HG03571 (cell line): Measurements from ENCODE around the gene ANLN.
"Not testable (repeated sequence)": the region's sequence is repeated elsewhere in the genome, so short reads cannot be mapped to it uniquely, and the experiment has no call there.

Source experiments
- ATAC-seq: cut with Tn5 transposase; IDR thresholded peaks from one replicate; pipeline ENCODE4 v1.9.1; 2021; ENCODE audit not compliant: unreplicated experiment

ANLN gene

DNA sequence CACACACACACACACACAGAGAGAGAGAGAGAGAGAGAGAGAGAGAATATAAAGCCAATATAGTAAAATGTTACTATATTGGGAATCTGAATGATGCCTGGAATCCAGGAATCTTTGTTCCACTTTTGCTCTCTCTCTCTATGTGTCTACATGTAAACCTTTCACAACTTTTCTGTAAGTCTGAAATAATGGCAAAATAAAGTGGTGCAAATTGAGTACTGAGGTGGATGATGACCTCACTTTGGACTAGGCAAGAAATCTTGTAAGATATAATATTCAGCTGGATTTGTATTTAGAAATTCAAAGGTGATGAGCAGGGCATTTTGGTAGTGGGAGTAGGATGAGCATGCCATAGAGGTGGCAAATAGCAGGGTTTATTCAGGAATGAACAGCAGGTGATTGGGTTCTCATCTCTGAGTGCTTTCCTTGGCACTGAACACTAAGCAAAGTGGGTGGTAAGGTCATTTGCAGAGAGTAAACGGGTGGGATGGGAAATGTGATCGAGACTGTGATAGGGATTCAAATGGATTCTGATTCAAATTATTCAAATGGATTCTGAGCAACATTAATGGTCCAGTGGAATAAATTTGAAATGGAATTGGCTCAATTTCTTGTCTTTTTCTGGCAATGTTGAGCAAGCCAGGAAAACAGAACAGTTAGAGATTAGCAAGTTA is 9.7 kb upstream of the ANLN start:
- ATAC-seq = no peak

DNA sequence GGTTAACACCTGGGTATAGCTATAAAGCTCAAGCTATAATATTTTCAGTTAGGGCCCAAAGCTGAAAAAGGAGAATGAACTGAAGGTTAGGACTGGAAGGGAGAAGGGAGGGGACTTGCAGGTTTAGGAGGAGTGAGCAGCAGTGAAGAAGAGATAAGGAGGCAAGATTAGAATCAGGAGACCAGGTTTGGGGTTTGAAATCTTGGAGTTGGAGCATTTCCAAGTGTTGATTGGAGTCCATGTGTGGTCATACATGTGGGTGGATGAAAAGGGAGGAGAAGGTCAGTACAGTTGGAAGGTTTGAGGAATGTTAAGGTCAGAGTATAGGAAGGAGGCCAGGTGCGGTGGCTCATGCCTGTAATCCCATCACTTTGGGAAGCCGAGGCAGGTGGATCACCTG is 8.6 kb upstream of the ANLN start:
- no peak for ATAC-seq

DNA sequence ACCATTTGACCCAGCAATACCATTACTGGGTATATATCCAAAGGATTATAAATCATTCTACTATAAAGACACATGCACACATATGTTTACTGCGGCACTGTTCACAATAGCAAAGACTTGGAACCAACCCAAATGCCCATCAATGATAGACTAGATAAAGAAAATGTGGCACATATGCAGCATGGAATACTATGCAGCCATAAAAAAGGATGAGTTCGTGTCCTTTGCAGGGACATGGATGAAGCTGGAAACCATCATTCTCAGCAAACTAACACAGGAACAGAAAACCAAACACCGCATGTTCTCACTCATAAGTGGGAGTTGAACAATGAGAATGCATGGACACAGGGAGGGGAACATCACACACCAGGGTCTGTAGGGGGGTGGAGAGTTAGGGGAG is 6.4 kb upstream of the ANLN start:
- not testable (repeated sequence) for ATAC-seq

DNA sequence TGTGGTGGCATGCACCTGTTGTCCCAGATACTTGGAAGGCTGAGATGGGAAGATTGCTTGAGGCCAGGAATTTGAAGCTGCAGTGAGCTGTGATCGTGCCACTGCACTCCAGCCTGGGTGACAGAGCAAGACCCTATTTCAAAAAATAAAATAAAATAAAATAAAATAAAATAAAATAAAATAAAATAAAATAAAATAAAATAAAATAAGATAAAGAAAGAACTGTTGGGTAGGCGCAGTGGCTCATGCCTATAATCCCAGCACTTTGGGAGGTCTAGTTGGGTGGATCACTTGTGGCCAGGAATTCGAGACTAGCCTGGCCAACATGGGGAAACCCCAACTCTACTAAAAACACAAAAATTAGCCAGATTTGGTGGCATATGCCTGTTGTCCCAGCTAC is 4.0 kb upstream of the ANLN start:
- not testable (repeated sequence) for ATAC-seq

DNA sequence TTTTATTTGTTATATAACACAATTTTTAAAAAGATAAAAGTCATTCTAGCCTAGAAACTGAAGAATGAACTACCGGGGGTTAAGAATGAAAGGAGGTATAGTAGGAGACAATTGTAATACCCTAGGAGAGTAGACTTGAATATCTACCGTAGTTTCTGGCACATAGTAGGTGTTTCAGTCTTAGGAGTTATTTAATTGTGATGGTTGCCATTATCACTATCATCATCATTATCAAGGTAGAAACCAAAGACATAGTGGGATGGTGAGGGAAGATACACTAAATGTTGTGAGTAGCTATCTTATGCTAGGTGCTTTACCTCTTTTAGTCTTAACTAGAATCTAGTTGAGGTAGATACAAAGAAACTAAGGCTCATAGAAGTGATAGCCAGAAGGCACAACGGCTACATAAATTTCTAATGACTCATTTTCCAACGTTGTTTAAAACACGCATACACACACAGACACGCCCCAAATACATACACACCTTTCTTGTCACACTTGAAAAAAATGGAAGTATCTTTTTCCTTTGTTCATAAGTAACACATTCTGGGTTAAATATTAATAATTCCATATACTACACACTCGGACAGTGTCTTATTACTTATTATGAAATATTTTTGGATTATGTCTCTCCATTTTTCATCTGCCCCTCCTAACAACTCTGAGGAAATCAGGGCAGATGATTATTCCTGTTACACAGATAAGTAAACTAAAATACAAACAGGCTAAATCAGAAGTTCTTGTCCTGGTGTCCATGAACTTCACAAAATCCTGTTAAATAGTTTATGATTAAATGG is 2.0 kb upstream of the ANLN start:
- no peak for ATAC-seq

- no peak for ATAC-seq
These were observed 1.2 kb upstream of the ANLN start for GRCh38 chr7:36388423-36388822.

GRCh38 chr7:36390199-36391090 is 783 bp downstream of the ANLN start:
- peak; percentile 5 for ATAC-seq

DNA sequence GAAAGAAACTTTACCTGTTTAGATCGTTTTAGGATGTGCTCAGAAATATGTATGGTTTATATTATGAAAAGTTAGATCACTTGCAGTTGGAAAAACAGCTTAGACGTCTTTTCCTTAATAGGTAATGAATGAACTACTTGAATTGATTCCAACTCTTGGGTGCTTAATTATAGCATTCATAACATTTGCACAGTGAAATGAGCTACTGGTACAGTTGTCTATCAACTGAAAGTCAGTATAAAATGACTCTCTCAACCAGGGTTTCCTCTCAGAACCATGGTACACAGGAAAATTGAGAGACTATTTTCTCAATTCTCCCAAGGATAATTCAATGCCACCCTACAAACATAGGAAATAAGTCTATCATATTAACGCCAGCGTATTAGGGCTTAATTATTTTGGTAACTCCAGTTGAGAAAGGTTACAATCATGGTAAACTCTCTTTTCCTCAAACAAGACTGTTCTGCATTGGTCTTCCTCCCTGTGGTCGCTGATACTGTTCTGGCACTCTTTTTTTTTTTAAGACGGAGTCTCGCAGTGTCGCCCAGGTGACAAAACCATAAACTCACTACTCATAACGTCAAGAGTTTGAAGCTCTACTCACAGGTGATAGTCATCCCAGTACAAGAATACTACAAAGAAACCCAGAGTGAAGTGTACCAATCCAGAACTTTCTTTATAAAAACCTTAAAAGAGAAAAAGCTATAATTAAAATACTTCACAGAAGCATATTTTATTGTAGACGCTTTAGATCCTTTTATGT is 2.0 kb downstream of the ANLN start:
- no peak for ATAC-seq

GRCh38 chr7:36393826-36394225 is 4.2 kb downstream of the ANLN start:
- no peak for ATAC-seq

- no peak for ATAC-seq
These were observed 5.7 kb downstream of the ANLN start for GRCh38 chr7:36395171-36395894.

DNA sequence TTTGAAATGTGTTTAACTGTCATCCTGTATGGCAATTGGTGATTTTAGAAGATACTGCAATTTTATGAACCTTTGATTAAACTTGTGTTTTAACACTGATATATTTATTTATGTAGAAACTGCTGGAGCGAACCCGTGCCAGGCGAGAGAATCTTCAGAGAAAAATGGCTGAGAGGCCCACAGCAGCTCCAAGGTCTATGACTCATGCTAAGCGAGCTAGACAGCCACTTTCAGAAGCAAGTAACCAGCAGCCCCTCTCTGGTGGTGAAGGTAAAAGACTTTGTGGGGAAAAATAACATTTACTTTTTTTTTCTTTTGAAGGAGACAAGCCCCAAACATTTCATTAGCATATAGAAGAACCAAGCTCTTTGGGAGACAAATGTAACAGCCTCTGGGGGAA is 6.5 kb downstream of the ANLN start:
- no peak for ATAC-seq

GRCh38 chr7:36400036-36400435 is 10.4 kb downstream of the ANLN start:
- ATAC-seq = no peak

DNA sequence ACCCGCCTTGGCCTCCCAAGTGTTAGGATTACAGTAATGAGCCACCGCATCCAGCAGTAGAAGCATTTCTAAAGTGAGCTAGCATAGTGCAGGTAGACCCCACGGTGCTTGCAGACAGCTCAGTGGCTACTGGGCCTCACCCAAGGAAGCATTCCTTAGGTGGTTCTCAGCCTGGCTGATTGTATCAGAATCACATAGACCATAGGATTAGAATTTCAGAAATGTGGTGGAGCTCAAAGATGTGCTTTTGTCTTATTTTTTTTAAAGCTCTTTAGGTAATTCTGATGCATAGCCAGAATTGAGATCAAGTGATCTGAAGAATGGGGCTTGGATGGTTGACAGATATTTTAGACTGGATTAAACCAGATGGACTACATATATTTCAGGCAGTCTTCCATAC is 10.9 kb downstream of the ANLN start:
- no peak for ATAC-seq

GRCh38 chr7:36403452-36403851 is 13.8 kb downstream of the ANLN start:
- no peak for ATAC-seq

GRCh38 chr7:36404639-36405408 is 15.2 kb downstream of the ANLN start:
- no peak for ATAC-seq

GRCh38 chr7:36405409-36405803 is 15.7 kb downstream of the ANLN start:
- no peak for ATAC-seq

- ATAC-seq = no peak
These were observed 16.5 kb downstream of the ANLN start for GRCh38 chr7:36406156-36406555.

- no peak for ATAC-seq
These were observed 18.2 kb downstream of the ANLN start for GRCh38 chr7:36407636-36408550.
